ENCODE data around the gene FURIN.

DNA sequence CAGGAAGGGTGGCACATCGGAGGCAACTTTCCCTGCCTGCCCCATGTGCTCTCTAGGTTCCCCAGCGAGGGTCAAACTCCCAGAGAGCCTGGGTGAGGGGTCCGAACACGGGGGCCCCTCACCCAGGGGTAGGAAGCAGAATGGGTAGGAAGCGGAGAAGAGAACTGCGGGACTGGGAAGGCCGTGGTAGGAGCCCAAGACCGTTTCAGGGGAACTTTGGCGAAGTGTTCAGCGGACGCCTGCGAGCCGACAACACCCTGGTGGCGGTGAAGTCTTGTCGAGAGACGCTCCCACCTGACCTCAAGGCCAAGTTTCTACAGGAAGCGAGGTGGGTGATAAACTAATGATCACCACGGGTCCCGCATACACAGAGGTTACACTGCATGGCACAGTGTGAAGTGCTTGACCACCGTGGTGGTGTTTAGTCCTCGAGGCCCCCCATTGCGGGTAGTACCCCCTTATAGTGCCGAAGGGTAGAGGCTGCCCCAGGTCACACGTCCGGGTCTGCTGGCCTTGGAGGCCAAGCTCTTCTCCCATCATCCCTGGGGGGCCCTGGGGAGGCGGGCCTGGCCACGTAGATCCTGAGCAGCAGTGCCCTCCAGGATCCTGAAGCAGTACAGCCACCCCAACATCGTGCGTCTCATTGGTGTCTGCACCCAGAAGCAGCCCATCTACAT is 24.2 kb downstream of the FURIN start:
- TF ChIP-seq, protein P1, sequence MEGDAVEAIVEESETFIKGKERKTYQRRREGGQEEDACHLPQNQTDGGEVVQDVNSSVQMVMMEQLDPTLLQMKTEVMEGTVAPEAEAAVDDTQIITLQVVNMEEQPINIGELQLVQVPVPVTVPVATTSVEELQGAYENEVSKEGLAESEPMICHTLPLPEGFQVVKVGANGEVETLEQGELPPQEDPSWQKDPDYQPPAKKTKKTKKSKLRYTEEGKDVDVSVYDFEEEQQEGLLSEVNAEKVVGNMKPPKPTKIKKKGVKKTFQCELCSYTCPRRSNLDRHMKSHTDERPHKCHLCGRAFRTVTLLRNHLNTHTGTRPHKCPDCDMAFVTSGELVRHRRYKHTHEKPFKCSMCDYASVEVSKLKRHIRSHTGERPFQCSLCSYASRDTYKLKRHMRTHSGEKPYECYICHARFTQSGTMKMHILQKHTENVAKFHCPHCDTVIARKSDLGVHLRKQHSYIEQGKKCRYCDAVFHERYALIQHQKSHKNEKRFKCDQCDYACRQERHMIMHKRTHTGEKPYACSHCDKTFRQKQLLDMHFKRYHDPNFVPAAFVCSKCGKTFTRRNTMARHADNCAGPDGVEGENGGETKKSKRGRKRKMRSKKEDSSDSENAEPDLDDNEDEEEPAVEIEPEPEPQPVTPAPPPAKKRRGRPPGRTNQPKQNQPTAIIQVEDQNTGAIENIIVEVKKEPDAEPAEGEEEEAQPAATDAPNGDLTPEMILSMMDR (IDR thresholded peaks at IDR 0.05), result no peak
- TF ChIP-seq POLR2A (IDR thresholded peaks at IDR 0.05), result no peak

All from uterus (tissue), 2 donors.